Ecto neural progenitor cell (in vitro differentiated cells): ENCODE results near the gene IL1RAP.
A peak's percentile ranks its signal among the peaks of the same experiment; 100 is the strongest.
"Not testable (repeated sequence)": the region's sequence is repeated elsewhere in the genome, so short reads cannot be mapped to it uniquely, and the experiment has no call there.

ENCODE experiments used
- DNase-seq: peaks from one replicate; pipeline ENCODE4 v3.0.0-alpha.2; 2018; ENCODE audit warnings: low spot score

The IL1RAP gene

GRCh38 chr3:190673148-190673547 lies 159.3 kb downstream of the IL1RAP start:
- no peak for DNase-seq

- DNase-seq: no peak
Measured at GRCh38 chr3:190676481-190676880, 162.6 kb downstream of the IL1RAP start.

GRCh38 chr3:190677001-190677400 lies 163.1 kb downstream of the IL1RAP start:
- no peak for DNase-seq

GRCh38 chr3:190677868-190678267 lies 164.0 kb downstream of the IL1RAP start:
- DNase-seq: not testable (repeated sequence)

DNA sequence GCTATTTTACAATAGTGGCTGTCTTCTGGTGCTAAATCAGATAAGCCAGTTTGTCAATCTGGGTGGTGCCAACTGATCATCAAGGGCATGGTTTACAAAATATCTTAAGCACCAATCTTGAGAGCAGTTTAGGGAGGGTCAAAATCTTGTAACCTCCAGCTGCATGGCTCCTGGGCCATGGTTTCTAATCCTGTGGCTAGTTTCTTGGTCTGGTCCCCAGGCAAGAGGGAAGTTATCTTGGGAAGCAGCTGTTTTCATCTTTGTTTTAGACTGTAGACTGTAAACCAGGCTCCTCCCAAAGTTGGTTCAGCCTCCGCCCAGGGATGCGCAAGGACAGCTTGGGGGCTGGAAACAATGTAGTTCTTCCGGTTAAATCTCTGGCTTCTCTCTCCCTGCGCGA lies 166.8 kb downstream of the IL1RAP start:
- no peak for DNase-seq

DNA sequence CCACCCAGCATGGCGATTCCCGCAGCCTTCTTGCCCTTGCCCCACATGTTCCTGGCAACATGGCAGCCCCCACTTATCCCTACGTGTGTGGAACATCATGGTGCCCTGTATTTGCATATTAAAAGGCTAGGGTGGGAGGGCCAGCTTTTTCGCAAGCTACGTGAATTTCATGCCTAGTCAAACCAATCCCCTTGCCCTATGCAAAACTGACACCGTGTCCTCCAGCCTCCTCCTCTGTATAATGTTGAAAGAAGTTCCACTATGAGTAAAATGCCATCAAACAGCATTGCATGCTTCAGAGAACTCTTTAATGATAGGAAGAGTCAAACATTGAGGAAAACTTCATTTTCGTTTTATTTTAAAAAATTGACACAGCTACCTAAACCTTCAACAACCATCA lies 170.9 kb downstream of the IL1RAP start:
- DNase-seq: no peak

- DNase-seq: no peak
Measured at GRCh38 chr3:190686011-190686410, 172.1 kb downstream of the IL1RAP start.

DNA sequence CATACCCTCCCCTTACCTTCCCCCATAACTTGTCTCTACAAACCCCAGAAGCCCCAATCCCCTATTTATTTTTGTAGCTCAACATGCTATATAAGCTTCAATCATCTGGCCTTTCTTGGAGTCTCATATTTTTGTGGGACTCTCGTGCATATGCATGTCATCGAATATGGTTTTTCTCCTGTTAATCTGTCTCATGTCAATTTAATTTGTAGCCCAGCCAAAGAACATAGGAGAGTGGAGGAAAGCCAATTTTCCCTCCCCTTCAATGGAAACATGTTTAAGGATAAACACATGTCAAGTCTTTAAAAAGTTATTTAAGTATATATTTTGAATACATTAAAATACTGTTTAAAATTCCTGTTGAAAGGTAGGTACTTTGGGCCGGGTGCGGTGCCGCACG lies 176.4 kb downstream of the IL1RAP start:
- no peak for DNase-seq

DNA sequence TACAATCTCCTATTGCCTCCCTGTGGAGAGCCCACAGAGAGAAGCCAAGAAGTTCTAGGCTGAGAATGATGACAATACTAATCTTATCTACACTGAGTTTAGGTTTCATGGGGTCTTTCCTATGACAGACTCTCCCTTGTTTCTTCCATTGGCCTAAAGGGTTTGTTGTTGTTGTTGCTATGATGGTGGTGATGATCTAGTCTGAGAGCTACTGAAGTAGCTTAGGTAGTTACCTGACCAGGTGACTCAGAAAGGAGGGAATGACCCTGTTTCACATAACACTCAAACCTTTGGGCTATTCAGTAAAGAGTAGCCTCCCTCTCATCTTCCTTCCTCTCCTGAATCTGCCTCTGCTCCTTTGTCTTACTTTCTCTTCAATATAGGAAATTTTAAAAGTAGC lies 178.4 kb downstream of the IL1RAP start:
- DNase-seq: no peak

DNA sequence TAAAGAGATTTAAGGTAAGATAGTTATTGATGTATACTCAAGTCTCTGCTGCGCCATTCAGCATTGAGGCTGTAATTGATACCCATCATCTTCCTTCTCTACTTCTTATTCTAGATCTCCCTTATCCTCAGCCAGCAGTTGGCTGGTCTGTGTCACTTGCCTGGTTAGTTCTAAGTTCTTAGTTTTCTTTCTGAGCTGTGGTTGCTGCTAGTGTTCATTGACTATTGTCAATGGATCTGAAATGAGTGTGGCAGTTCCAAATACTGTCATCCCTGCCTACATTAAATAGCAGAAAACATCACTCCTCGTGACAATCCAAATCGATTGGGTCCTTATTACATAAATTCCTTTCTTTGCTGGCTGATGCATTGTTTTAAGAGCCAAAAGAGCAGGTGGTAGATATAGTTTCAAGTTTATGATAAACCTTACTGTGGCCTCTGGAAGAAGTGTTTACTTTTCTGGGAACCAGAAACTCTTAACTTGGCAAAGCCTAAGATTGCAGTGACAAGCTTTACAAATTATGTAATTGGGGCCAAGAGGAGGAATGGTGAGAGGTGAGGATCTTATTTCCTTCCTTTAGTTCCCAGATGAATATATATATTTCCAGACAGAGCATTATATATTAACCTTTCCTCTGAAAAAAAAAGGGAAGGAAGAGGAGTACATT lies 180.6 kb downstream of the IL1RAP start:
- no peak for DNase-seq

DNA sequence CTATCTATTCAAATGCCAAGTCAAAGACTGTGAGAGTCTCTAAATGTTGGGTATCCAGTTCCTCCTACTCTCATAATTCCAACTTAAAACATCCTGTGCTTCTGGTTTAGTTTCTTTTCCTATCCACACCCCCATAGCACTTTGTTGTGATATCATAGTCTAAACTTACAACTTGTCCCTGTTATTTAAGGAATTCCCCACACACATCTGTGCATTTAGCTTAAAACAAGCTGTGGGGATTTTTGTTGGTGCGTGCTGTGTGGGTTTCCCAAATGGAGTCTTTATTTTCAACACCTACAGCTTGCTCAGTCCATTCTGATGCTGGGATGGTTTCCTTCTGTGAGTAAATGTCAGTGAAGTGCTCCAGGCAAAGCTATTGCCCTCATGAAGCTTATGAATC lies 181.3 kb downstream of the IL1RAP start:
- DNase-seq: no peak

GRCh38 chr3:190695994-190696393 lies 182.1 kb downstream of the IL1RAP start:
- no peak for DNase-seq

GRCh38 chr3:190696777-190697501 lies 183.1 kb downstream of the IL1RAP start:
- no peak for DNase-seq

- no peak for DNase-seq
Measured at GRCh38 chr3:190697502-190697830, 183.6 kb downstream of the IL1RAP start.

GRCh38 chr3:190697901-190698300 lies 184.0 kb downstream of the IL1RAP start:
- no peak for DNase-seq

- DNase-seq: no peak
Measured at GRCh38 chr3:190699776-190700175, 185.9 kb downstream of the IL1RAP start.

- DNase-seq: peak; percentile 44
Measured at GRCh38 chr3:190701096-190701532, 187.2 kb downstream of the IL1RAP start.

- DNase-seq: no peak
Measured at GRCh38 chr3:190706582-190706981, 192.7 kb downstream of the IL1RAP start.
